ENCODE data around the gene SPAG6. TPM values are rescaled to one million over a fixed set of nuclear protein-coding genes. Genes with fewer than 3 reads are reported as not detected.

SPAG6 gene
- total and polyA plus RNA-seq, 2 of the 8 experiments (the other 6 are each of a cell fraction or from before 2014, with no cell fraction given): 0.14 TPM; not detected in 1

- TF ChIP-seq SIRT6 (IDR thresholded peaks at IDR 0.05; ENCODE audit: low read length) (no peak), SP4 (IDR thresholded peaks at IDR 0.05; ENCODE audit: low read length) (no peak), RBBP5 (IDR thresholded peaks at IDR 0.05; ENCODE audit: borderline replicate concordance, low read depth, low read length) (no peak)
These were observed 97.2 kb downstream of the SPAG6 start (continued) for GRCh38 chr10:22442468-22442867.

Measured in H1 (cell line).